HG03159 (cell line): ENCODE measurements around the gene MAP3K13.
A peak's percentile ranks its signal among the peaks of the same experiment; 100 is the strongest.
"Not testable (repeated sequence)": the region's sequence is repeated elsewhere in the genome, so short reads cannot be mapped to it uniquely, and the experiment has no call there.

Experiments
- ATAC-seq: cut with Tn5 transposase; IDR thresholded peaks from one replicate; pipeline ENCODE4 v1.9.1; 2021; ENCODE audit warnings: mild to moderate bottlenecking, moderate library complexity; ENCODE audit not compliant: unreplicated experiment

The MAP3K13 gene

DNA sequence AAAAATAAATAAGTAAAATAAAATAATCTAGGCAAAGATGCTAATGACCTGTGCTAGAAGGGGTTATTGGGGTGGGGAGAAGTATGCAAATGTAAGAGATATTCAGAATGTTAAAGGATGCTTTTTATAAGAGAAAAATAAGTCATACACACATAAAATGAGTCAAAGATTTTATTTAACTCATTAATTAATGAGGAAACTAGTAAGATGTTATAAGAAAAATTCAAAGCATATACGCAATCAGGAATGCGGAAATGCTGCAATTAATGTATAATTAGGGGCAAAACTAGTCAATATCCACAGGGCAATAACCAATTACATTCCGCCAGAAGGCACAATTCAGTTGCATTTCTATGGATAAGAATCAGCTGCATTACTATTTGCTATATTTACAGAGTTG, 30.1 kb downstream of the MAP3K13 start:
- no peak for ATAC-seq

GRCh38 chr3:185397676-185398075, 34.7 kb downstream of the MAP3K13 start:
- ATAC-seq: no peak

- no peak for ATAC-seq
Observed at GRCh38 chr3:185399737-185400667, 37.1 kb downstream of the MAP3K13 start.

DNA sequence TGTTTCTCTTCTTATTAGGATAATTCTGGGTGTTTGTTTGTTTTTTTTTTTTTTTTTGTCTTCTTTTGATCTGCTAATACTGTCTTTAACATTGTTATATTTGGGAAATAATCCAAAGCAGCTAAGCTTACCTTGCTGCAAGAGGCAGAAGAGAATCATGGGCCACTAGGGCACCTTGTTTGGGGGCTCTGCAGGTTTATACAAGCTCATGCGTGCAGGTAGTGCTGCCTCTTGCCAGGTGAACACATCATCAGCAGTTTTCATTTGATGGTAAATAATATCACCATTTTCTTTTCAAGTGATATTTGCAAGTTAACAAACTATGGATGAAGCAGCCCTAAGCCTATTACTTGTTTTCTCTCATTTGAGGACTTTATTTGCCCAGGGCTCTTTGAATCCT, 37.9 kb downstream of the MAP3K13 start:
- ATAC-seq: no peak

- no peak for ATAC-seq
Observed at GRCh38 chr3:185401319-185401955, 38.5 kb downstream of the MAP3K13 start.

GRCh38 chr3:185402561-185402960, 39.6 kb downstream of the MAP3K13 start:
- ATAC-seq: no peak

DNA sequence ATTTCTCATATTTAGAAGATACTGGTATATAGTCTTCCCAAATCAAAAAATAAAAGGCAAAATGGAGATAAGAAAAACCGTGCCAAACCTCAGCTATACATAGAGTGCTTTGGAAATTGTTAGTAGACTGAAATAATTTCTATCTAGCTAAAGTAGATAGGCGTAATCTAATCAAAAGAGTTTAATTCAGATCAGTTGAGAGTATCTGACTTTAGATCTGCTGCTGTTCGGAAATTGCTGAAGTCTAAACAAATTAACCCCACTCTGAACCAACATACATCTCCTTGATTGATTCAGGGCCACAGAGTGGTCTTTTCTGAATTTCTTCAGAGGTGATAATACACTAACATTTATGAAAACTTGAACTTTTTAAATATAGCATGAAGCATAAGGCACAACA, 40.1 kb downstream of the MAP3K13 start:
- no peak for ATAC-seq

- ATAC-seq: no peak
Observed at GRCh38 chr3:185405243-185405642, 42.3 kb downstream of the MAP3K13 start.

DNA sequence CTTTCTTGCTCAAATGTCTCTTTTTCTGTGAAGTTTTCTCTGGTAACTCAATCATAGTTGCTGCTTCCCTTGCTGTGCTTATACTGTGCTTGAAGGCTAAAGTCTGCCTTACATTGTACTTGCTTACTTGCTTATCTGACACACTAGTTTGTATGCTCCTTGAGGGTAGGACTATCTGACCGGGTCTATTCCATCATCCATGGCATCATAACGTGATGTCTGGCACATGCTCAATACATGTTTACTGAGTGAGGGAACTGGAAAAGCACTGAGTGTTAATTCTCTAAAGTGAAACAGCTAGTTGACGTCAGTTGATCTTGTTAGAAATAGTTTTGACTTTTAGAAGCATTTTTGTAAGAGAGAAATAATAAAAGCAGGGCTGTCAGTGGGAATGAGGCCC, 42.7 kb downstream of the MAP3K13 start:
- no peak for ATAC-seq

GRCh38 chr3:185406121-185406620, 43.2 kb downstream of the MAP3K13 start:
- ATAC-seq: no peak

DNA sequence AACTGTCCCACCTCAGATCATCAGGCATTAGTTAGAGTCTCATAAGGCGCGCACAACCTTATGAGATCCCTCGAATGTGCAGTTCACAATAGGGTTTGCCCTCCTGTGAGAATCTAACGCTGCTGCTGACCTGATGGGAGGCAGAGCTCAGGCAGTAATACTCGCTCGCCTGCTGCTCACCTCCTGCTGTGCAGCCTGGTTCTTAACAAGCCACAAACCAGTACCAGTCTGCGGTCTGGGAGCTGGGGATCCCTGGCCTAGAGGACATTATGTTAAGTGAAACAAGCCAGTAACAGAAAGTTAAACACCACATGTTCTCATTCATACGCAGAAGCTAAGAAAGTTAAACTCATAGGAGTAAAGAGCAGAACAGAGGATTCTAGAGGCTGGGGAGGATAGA, 47.0 kb downstream of the MAP3K13 start:
- no peak for ATAC-seq

DNA sequence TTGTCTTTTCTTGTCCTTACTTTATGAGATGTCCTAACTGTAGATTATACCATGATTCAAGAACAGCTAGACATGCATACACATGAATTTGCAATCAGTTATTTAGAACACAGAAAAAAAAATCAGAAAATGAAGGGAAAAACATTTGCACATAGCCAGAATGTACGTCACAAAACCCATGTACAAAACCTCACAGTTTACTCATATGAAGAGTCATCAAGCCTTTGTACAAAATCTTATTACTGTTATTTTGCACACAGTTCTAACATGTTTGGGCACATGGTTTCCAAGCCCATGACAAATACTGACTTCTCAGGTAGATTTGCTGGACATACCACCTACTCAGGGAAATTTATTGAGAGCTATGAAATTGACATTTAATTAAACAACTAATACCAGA, 48.2 kb downstream of the MAP3K13 start:
- ATAC-seq: no peak

DNA sequence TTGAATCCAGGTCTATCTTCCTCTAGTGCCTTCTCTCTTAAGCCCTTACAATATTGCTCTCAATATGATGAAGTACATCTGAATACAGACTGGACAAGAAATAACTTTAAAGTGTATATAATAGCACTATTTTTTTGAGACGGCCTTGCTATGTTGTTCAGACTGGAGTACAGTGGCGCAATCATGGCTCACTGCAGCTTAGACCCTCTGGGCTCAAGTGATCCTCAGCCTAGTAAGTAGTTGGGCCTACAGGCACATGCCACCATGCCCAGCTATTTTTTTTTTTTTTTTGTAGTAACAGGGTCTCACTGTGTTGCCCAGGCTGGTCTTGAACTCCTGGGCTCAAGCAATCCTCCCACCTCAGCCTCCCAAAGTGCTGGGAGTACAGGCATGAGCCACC, 53.6 kb downstream of the MAP3K13 start:
- ATAC-seq: no peak

DNA sequence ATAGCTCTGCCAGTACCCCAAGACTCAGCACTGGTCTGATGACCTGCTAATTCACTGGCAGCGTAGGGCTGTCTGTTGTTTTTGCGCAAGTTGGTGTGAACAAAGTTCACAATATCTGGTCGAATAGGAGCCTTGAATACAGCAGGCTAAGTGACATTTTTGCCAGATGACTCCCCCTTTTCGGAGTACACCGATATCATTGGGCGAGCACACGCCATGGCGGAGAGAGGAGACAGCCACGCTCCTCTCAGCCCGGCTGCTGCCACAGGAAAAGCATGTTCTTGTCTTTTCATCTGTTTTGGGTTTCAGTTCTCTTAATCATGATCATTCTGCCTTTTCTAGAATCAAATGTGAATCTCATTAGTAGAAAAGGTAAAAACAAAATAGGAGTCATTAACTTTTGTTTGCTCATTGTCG, 55.6 kb downstream of the MAP3K13 start:
- ATAC-seq: not testable (repeated sequence)

DNA sequence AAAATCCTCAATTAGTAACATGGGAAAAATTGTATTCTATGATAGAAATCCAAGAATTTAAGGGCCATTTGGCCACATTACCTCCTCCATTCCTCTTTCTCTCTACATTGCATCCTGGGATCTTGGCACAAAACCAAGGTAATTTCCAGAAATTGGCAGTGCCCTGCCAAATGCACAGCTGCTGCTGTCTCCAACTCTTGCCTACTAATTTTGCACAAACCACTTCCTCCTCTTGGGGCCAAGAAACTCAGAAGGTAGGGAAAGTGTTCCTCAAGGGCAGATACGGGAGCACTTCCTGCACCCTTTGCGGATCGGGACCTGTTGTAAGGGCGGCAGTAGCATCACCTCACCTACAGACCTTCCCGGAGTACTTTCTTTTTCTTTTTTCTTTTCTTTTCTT, 57.8 kb downstream of the MAP3K13 start:
- ATAC-seq: no peak

DNA sequence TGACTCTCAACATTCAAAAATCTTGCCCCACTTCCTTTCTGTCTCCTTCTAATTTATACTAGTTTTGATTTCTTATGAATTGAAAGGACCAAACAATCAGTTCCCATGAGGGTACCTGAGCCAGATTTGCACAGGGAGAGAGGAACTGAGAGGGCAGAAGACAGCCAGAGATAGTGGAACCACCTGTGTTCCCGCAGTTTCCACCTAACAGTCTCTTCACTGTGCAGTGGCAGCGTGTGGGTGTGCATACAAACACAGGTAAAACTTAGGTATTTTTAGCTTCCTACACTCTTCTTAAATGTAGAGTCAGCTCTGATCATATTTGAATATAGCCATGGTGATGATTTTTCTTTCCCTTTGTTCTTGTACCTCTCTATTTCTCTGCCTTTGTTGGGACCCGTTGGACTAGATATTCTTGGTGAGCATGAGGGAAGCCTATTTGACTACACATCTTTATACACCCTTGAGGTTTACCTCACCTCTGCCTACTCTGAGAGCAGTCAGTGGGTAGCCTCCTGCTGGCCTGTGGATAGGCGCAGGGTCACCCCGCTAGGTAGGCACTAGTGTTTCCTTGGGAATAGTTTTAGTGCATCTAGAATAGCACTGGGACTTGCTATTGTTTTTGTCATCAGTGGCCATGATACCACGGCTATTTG, 58.8 kb downstream of the MAP3K13 start:
- ATAC-seq: peak; percentile 56

DNA sequence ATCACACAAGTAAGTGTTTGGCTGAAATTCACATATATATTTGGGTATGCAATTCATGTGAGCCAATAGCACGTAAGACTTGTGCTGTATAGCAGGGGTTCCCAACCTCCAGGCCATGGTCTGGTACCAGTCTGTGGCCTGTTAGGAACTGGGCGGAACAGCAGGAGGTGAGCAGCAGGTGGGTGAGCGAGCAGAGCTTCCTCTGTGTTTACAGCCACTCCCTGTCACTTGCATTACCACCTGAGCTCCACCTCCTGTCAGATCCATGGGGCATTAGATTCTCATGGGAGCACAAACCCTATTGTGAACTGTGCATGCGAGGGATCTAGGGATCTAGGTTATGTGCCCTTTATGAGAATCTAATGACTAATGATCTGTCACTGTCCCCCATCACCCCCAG, 59.7 kb downstream of the MAP3K13 start:
- no peak for ATAC-seq

DNA sequence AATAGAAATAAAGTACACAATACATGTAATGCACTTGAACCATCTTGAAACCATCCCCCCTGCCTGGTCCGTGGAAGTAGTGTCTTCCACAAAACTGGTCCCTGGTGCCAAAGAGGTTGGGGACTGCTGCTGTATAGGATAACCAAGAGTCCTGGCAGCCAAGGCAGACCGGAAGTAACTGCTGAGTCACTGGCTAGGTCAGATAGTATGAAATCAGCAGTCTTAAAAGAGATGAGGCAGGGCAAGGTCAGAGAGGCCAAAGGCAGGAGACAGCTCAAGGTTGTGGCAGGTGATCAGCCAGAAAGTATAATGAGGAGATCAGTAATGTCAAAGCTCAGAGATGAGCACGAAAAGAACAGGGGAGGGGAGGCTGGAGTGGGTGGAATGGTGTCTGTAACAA, 60.2 kb downstream of the MAP3K13 start:
- peak; percentile 55 for ATAC-seq

- ATAC-seq: no peak
Observed at GRCh38 chr3:185424435-185424834, 61.5 kb downstream of the MAP3K13 start.

DNA sequence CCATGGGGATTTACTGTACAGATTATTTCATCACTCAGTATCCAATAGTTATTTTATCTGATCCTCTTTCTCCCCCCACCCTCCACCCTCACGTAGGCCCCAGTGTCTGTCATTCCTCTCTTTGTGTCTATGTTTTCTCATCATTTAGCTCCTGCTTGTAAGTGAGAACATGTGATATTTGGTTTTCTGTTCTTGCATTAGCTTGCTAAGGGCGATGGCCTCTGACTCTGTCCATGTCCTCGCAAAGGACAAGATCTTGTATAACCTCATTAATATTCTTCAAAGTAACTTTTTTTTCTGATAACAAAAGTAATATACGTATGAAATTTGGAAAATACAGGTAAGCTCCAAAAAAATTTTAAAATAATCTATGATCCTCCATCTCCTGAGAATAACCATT, 67.4 kb downstream of the MAP3K13 start:
- no peak for ATAC-seq

DNA sequence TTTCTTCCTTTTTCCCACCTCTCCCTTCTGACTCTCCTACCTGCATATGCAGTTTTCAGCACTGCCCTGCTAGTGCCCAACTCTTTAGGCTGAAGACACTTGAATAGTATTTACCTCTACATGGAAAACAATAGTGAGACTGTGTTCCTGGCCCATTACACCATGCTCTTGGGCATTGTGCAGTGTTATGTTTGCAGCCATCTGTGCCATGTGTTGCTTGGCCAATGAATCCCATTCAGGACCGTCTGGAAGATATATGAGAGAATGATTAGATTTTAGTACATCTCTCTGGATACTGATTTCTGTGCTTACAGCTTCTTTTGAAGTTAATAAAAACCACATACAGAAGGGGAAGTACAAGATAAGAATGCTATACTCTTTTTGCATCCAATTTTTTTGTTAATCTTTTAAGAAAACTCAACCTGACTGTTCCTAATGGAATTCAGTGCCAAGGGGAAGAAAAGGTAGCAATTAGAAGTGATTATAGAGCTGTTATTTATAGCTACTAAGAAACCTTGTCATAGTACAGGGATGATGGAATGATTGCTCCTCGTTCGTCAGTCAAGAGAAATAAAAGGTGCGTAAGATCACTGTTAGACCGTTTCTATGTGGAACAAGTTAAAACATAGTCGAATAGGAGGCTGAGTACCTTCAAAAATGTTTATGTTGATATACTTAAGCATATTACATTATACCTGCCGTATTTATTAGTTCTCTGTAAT, 77.0 kb downstream of the MAP3K13 start:
- ATAC-seq: no peak
